ENCODE results near the gene PPP1R10. TPM values are rescaled to one million over a fixed set of nuclear protein-coding genes. Genes with fewer than 3 reads are reported as not detected.
A peak's percentile ranks its signal among the peaks of the same experiment; 100 is the strongest.

Gene PPP1R10
- total RNA-seq, 1 donor from 2014 or later, result 69.1 TPM

- TF ChIP-seq EZH2 (IDR thresholded peaks at IDR 0.05; ENCODE audit: insufficient read depth, low read length) (no peak), CTCF (IDR thresholded peaks at IDR 0.05; ENCODE audit: insufficient read depth, low read depth, low read length) (no peak)
- H2AFZ ChIP-seq (ENCODE audit: low read depth, low read length), result no peak overlapping the region
- no peaks in the 10 kb centered on the region for H3K9me3 ChIP-seq (ENCODE audit: insufficient read depth, low read depth, low read length)
- no peak overlapping the region for H3K27ac ChIP-seq (ENCODE audit: low read depth, low read length)
- H3K4me1 ChIP-seq (ENCODE audit: insufficient read depth, low read length), result peaks cover 34% of the 10 kb centered on the region
- no peak for FAIRE-seq
- H4K20me1 ChIP-seq (ENCODE audit: insufficient read depth, low read length), result peaks cover 81% of the 10 kb centered on the region
- H3K36me3 Mint-ChIP-seq (ENCODE audit: low read depth, unreplicated experiment), result peaks cover 18% of the 10 kb centered on the region
- peak overlapping the region; percentile 99 for H3K4me2 ChIP-seq (ENCODE audit: low read length)
- H3K4me3 Mint-ChIP-seq (ENCODE audit: unreplicated experiment), result no peak overlapping the region
- H3K36me3 ChIP-seq (ENCODE audit: insufficient read depth, low read length), result peaks cover 34% of the 10 kb centered on the region
- H3K4me1 Mint-ChIP-seq (ENCODE audit: low read depth, unreplicated experiment), result peaks cover 34% of the 10 kb centered on the region
- no peak overlapping the region for H3K4me3 ChIP-seq (ENCODE audit: insufficient read depth, low read depth, low read length)
- no peak for DNase-seq (ENCODE audit: low read depth)
- H3K27ac Mint-ChIP-seq (ENCODE audit: unreplicated experiment), result peak overlapping the region; percentile 42
- peaks cover 58% of the 10 kb centered on the region for H3K79me2 ChIP-seq (ENCODE audit: insufficient read depth, low read length)
- no peaks in the 10 kb centered on the region for H3K27me3 Mint-ChIP-seq (ENCODE audit: low read depth, unreplicated experiment)
- no peaks in the 10 kb centered on the region for H3K9me3 Mint-ChIP-seq (ENCODE audit: unreplicated experiment)
- H3K9ac ChIP-seq (ENCODE audit: low read length), result no peak overlapping the region
- no peaks in the 10 kb centered on the region for H3K27me3 ChIP-seq (ENCODE audit: insufficient read depth, low read length)
These were observed 5.2 kb downstream of the PPP1R10 start for GRCh38 chr6:30611856-30612194.

GRCh38 chr6:30611150-30611855 lies 5.7 kb downstream of the PPP1R10 start:
- no peaks in the 10 kb centered on the region for H3K9me3 ChIP-seq (ENCODE audit: insufficient read depth, low read depth, low read length)
- peaks cover 34% of the 10 kb centered on the region for H3K36me3 ChIP-seq (ENCODE audit: insufficient read depth, low read length)
- peaks cover 53% of the 10 kb centered on the region for H3K79me2 ChIP-seq (ENCODE audit: insufficient read depth, low read length)
- H3K27me3 ChIP-seq (ENCODE audit: insufficient read depth, low read length), result no peaks in the 10 kb centered on the region
- Mint-ChIP-seq H3K36me3 (ENCODE audit: low read depth, unreplicated experiment) (peaks cover 15% of the 10 kb centered on the region), H3K4me1 (ENCODE audit: low read depth, unreplicated experiment) (peaks cover 34% of the 10 kb centered on the region), H3K27me3 (ENCODE audit: low read depth, unreplicated experiment) (no peaks in the 10 kb centered on the region), H3K9me3 (ENCODE audit: unreplicated experiment) (no peaks in the 10 kb centered on the region), H3K4me3 (ENCODE audit: unreplicated experiment) (no peak overlapping the region), H3K27ac (ENCODE audit: unreplicated experiment) (peak overlapping the region; percentile 42)
- H3K4me1 ChIP-seq (ENCODE audit: insufficient read depth, low read length), result peaks cover 34% of the 10 kb centered on the region
- H3K27ac ChIP-seq (ENCODE audit: low read depth, low read length), result no peak overlapping the region
- DNase-seq (ENCODE audit: low read depth) (no peak), FAIRE-seq (no peak)
- TF ChIP-seq CTCF (IDR thresholded peaks at IDR 0.05; ENCODE audit: insufficient read depth, low read depth, low read length) (no peak), EZH2 (IDR thresholded peaks at IDR 0.05; ENCODE audit: insufficient read depth, low read length) (no peak)
- H3K4me3 ChIP-seq (ENCODE audit: insufficient read depth, low read depth, low read length), result no peak overlapping the region
- peak overlapping the region; percentile 8 for H3K4me2 ChIP-seq (ENCODE audit: low read length)
- no peak overlapping the region for H2AFZ ChIP-seq (ENCODE audit: low read depth, low read length)
- H3K9ac ChIP-seq (ENCODE audit: low read length), result no peak overlapping the region
- peaks cover 81% of the 10 kb centered on the region for H4K20me1 ChIP-seq (ENCODE audit: insufficient read depth, low read length)

- H4K20me1 ChIP-seq (ENCODE audit: insufficient read depth, low read length), result peaks cover 85% of the 10 kb centered on the region
- peaks cover 46% of the 10 kb centered on the region for H3K79me2 ChIP-seq (ENCODE audit: insufficient read depth, low read length)
- H3K4me3 Mint-ChIP-seq (ENCODE audit: unreplicated experiment), result peak overlapping the region; percentile 6
- no peak overlapping the region for H2AFZ ChIP-seq (ENCODE audit: low read depth, low read length)
- TF ChIP-seq CTCF (IDR thresholded peaks at IDR 0.05; ENCODE audit: insufficient read depth, low read depth, low read length) (no peak), EZH2 (IDR thresholded peaks at IDR 0.05; ENCODE audit: insufficient read depth, low read length) (no peak)
- FAIRE-seq, result no peak
- no peak overlapping the region for H3K4me3 ChIP-seq (ENCODE audit: insufficient read depth, low read depth, low read length)
- no peaks in the 10 kb centered on the region for H3K9me3 Mint-ChIP-seq (ENCODE audit: unreplicated experiment)
- peaks cover 41% of the 10 kb centered on the region for H3K36me3 ChIP-seq (ENCODE audit: insufficient read depth, low read length)
- peaks cover 12% of the 10 kb centered on the region for H3K36me3 Mint-ChIP-seq (ENCODE audit: low read depth, unreplicated experiment)
- H3K4me1 ChIP-seq (ENCODE audit: insufficient read depth, low read length), result peaks cover 34% of the 10 kb centered on the region
- H3K4me1 Mint-ChIP-seq (ENCODE audit: low read depth, unreplicated experiment), result peaks cover 34% of the 10 kb centered on the region
- H3K27me3 ChIP-seq (ENCODE audit: insufficient read depth, low read length), result no peaks in the 10 kb centered on the region
- no peak for DNase-seq (ENCODE audit: low read depth)
- H3K4me2 ChIP-seq (ENCODE audit: low read length), result no peak overlapping the region
- no peaks in the 10 kb centered on the region for H3K9me3 ChIP-seq (ENCODE audit: insufficient read depth, low read depth, low read length)
- no peak overlapping the region for H3K27ac Mint-ChIP-seq (ENCODE audit: unreplicated experiment)
- H3K27ac ChIP-seq (ENCODE audit: low read depth, low read length), result no peak overlapping the region
- no peaks in the 10 kb centered on the region for H3K27me3 Mint-ChIP-seq (ENCODE audit: low read depth, unreplicated experiment)
- H3K9ac ChIP-seq (ENCODE audit: low read length), result no peak overlapping the region
These were observed 7.0 kb downstream of the PPP1R10 start for GRCh38 chr6:30610065-30610464.

Measured in astrocyte (in vitro differentiated cells and primary cell).